Amygdala (tissue), 56 donors: Measurements from ENCODE around the gene TCF4.

Source experiments
- DNase-seq, 56 donors: peaks; one replicate each; lab custom pipeline; 2025; lab: John Stamatoyannopoulos, UW

The TCF4 gene

GRCh38 chr18:55316486-55317184 is 271.4 kb downstream of the TCF4 start:
- DNase-seq = no peak

GRCh38 chr18:55314615-55315237 is 273.3 kb downstream of the TCF4 start:
- no peak for DNase-seq

DNA sequence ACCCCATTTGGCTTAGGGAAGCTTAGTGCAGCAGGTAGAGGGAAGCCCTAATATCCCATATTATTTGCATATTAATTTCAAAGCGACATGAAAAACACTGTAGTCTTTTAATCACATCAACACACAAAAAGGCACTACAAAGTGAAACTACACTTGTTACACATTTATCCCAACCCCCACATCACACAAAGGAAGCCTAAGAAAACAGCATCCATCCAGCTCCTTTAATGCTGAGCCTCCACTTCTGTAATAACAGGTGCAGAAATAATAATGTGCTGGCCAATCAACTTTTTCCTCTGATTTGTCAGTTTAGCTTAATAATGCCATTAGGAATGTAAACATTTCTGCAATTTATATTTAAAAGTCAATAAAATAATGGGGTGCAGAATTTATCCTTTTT is 274.0 kb downstream of the TCF4 start:
- no peak for DNase-seq

DNA sequence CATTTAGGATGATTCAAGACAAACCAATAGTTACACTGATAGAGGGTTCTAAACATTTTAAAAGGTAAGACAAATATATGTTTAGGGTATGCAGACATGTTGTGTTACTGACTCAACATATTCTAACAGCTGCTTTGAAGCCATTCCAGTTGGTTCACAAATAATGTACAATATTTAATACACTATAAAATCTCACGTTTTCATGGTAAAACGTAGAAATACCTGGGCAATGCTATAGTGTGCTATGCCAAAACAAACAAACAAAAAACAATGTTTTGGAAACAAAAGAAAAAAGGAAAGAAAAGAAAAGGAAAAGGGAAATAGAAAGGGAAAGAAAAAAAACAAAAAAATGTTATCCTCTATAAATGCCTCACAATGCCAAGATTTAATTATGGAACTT is 277.1 kb downstream of the TCF4 start:
- no peak for DNase-seq

DNA sequence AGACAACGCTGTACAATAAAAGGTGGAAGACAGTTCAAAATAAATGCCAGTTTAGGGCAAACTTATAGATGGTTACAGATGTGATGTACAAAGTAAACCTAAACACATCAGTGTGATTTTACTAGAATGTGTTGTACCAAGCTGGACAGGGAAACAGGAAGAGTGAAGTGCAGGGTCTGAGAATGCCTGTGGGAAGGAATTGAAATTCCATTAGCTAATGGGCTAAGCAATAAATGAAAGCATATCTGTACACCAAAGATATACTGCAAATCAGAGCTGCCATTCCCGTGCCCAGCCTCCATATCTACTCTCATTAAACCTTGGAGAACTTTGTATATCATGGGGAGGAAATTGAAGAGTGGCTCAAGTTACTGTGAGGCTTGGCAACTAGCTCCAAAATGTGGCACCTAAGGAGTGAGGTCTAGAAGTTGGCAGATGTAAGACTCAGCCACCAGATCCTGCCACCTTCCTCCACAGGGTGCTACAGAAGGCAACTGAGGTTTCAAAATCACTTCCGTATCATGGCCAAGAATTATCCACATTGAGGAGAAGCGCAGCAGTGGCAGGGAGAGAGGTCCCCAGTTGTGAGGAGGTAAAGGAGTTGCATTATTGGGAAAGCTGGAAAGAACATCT is 277.8 kb downstream of the TCF4 start:
- no peak for DNase-seq

DNA sequence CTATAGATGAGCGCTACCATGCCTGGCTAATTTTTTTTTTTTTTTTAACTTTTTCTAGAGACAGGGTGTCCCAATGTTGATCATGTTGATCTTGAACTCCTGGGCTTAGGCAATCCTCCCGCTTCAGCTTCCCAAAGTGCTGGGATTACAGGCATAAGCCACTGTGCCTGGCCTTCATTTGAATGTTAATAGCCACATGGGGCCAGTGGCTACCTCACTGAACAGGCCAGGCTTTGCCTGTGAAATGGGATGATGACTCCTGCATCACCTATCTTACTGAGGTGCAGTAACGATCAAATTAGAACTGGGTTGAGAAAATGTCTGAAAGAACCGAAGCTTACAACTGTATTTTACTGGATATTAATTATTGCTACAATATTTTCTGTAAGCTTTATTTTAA is 278.7 kb downstream of the TCF4 start:
- no peak for DNase-seq

DNA sequence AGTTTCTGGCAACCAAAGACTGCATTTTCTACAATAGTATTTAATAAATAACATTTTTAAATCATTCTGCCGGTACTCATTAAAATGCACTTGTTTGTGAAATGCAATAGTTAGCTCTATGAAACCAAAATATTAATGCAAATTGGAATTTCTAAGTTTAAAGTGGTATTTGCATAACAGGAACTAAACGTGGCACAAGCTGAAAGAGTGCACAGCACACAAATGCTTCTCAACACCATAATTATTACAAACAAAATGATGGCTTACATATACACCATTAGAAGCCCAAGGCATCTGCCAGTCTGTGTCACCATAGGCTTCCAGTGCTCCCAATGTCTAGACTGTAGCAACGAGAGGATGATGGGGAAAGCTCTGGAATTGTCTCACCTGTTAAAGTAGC is 280.5 kb downstream of the TCF4 start:
- DNase-seq = no peak

DNA sequence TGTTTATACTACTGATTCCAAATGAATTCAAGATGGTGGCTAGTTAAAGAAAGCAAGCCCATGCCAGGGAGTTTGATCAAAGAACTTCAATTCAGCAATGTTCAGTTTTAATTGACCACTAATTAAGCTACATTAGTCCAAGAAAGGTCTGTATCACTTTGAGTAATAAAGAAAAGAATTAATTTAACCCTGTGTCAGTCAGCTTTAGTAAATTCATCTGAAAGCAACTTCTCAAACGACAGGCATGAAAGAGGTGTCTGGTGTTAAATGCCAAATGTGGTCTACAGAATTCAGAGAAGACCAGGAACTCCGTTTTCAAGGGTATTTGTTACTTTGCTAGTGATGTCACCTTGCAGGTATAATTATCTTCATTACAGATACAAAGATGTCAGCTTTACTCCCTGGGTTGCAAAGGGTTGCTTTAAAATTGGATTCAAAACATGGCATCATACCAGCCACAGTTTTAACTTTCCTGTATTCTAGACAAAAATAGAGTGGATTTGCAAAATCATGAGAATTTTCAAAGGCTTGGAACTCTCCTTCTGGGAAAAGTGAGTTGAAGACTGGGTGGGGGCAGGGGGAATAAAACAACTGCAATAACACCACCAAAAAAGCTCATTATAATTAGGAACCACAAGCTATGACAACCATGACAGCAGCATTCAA is 281.5 kb downstream of the TCF4 start:
- DNase-seq = no peak

GRCh38 chr18:55302167-55302833 is 285.7 kb downstream of the TCF4 start:
- peak in 3 of 56 donors; percentile 18 to 32 (median 31) for DNase-seq

DNA sequence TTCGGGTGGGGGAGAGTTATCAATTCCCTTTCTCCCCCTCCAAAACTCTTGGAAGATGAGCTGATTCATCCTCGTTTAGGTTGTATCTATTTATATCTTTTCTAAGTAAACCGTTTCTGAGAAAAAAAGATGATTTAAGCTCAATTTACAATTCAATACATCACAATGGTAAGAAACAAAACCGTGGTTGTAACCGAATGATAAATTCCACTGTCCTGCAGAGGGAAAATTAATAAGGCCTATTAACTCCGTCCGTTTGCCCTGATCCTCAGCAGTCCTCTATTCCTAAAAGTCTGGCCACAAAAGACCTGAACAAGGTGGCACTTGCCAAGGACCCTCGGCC is 286.2 kb downstream of the TCF4 start:
- no peak for DNase-seq

- DNase-seq = peak in 2 of 56 donors; percentile 22 to 63
Measured at GRCh38 chr18:55300936-55301531, 287.0 kb downstream of the TCF4 start.

- no peak for DNase-seq
Measured at GRCh38 chr18:55300421-55300935, 287.5 kb downstream of the TCF4 start.

GRCh38 chr18:55296778-55297177 is 291.2 kb downstream of the TCF4 start:
- DNase-seq = no peak

- no peak for DNase-seq
Measured at GRCh38 chr18:55296115-55296514, 291.9 kb downstream of the TCF4 start.

GRCh38 chr18:55290898-55291297 is 297.1 kb downstream of the TCF4 start:
- no peak for DNase-seq

- DNase-seq = no peak
Measured at GRCh38 chr18:55289775-55290174, 298.2 kb downstream of the TCF4 start.

GRCh38 chr18:55289048-55289447 is 298.9 kb downstream of the TCF4 start:
- DNase-seq = no peak

DNA sequence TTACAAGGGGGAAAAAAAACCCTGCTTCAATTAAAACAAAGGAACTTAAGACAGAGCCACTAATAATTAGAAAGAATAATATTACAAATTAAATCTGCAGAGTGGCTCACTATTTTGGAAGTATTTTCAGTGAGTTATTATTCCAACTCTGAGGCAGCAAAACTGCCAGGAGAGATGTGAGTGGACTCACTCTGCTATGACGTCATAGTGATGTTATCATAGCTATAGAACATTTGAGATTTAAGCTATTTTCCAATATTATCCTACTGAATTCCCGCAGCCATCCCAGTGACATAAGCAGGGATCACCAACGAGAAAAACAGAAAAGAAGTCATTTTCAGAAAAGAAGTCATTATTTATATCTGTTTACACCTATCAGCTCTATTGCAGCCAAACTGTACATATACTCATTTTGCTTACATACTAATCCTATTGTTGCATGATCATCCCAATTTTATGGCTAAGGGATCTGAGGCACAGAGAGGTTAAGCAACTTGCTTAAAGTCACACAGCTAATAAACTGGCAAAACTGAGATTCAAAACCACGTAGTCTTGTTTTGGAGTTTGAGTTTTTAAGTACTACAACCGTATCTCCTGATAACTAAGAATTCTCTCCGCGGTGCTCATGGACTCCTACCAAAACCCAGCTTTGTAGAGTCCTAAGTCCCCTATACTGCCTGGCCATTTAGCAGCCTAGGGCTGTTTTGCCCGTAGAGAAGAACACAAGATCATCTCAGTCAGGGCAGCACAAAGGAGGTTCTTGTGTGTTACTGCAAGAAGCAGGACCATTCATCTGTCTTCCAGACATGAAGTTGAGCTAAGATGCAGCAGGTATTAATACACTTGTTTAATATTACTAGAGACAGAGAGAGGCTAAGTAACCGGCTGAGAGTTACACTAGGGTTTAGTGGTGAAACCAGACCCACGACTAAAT is 299.8 kb downstream of the TCF4 start:
- no peak for DNase-seq

DNA sequence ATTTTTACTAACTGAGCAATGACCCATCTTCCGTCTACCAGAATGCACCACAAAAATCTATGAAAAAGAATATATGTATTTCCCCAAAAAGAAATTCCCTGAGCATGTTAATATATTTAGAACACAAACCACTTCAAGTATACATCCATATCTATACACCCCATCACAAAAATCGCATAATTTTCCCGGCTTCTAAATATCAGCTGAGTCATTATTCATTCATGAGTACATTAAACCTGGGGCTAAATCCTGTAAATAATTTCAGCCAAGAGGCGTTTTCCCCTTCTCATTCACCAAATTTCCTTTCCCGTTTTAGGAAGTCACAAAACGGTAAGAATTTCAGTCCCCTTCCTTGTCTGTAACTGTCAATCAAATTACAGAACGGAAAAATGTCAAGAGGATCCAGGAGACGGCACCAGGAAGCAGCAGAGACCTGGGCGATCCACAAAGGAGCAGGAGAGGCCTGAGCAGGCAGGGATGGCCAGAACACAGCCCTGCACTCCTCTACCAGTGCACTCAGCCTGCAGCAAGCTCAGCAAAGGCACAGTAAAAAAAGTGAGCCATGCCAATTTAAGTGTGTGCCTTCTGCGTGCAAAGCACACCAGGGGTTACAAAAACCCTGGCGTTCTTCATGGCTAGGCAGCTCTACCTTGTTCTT is 300.7 kb downstream of the TCF4 start:
- no peak for DNase-seq
